ENCODE data around the gene ARSB. TPM values are rescaled to one million over a fixed set of nuclear protein-coding genes. Genes with fewer than 3 reads are reported as not detected.
A peak's percentile ranks its signal among the peaks of the same experiment; 100 is the strongest.

ARSB gene
- total RNA-seq, 2 experiments from 2014 or later: 9.2 TPM

- Histone ChIP-seq H2AFZ (ENCODE audit: low read length) (peak overlapping the region; percentile 36; the same call in 1 of the 2 replicates), H3K9me3 (ENCODE audit: low read length) (no peaks in the 10 kb centered on the region), H3K9me2 (ENCODE audit: insufficient read depth, low read length) (no peaks in the 10 kb centered on the region), H3K4me2 (ENCODE audit: low read length) (peak overlapping the region; percentile 27; the same call in 1 of the 2 replicates), H4K20me1 (ENCODE audit: insufficient read depth, low read length) (no peaks in the 10 kb centered on the region), H3K79me2 (ENCODE audit: insufficient read depth, low read depth, low read length) (no peaks in the 10 kb centered on the region), H3K4me3 (ENCODE audit: low read depth, low read length, poor library complexity, severe bottlenecking) (no peak overlapping the region), H3K27ac (ENCODE audit: low read depth, low read length, poor library complexity, severe bottlenecking) (no peak overlapping the region), H3K36me3 (ENCODE audit: insufficient read depth, low read length) (no peaks in the 10 kb centered on the region; the same call in 1 of the 2 replicates), H3K4me1 (ENCODE audit: insufficient read depth, low read length, poor library complexity, severe bottlenecking) (peaks cover 30% of the 10 kb centered on the region)
- BruUV-seq (replicated peaks): no TSS peak
- ChIA-PET CTCF (ENCODE audit: unreplicated experiment) (no interaction called here), POLR2A (interaction anchor here (0.6 to 1.0 kb wide), 2 partner anchors 242 to 262 kb away, joined by 3 read pairs; no protein-coding TSS in a partner anchor)
- TF ChIP-seq CTCF (conservative IDR thresholded peaks at IDR 0.05; ENCODE audit: low read length) (no peak), EZH2phosphoT487 (IDR thresholded peaks at IDR 0.05; ENCODE audit: borderline replicate concordance, low read depth, low read length) (no peak)
- peak; percentile 40 for DNase-seq (ENCODE audit: low spot score)
- intact Hi-C loops (cut with micrococcal nuclease; ENCODE audit: unreplicated experiment): no loop called here
Observed at GRCh38 chr5:78907255-78907891, 77.7 kb downstream of the ARSB start.

GRCh38 chr5:78905084-78905938 is 79.8 kb downstream of the ARSB start:
- Histone ChIP-seq H3K4me3 (ENCODE audit: low read depth, low read length, poor library complexity, severe bottlenecking) (no peak overlapping the region), H3K4me2 (ENCODE audit: low read length) (peak overlapping the region; percentile 53), H3K79me2 (ENCODE audit: insufficient read depth, low read depth, low read length) (no peaks in the 10 kb centered on the region), H2AFZ (ENCODE audit: low read length) (peak overlapping the region; percentile 15; the same call in 1 of the 2 replicates), H3K9me3 (ENCODE audit: low read length) (no peaks in the 10 kb centered on the region), H3K27ac (ENCODE audit: low read depth, low read length, poor library complexity, severe bottlenecking) (no peak overlapping the region), H3K4me1 (ENCODE audit: insufficient read depth, low read length, poor library complexity, severe bottlenecking) (peaks cover 30% of the 10 kb centered on the region), H4K20me1 (ENCODE audit: insufficient read depth, low read length) (no peaks in the 10 kb centered on the region), H3K36me3 (ENCODE audit: insufficient read depth, low read length) (peaks cover under 1% of the 10 kb centered on the region; the same call in 1 of the 2 replicates), H3K9me2 (ENCODE audit: insufficient read depth, low read length) (no peaks in the 10 kb centered on the region)
- ChIA-PET CTCF (ENCODE audit: unreplicated experiment) (no interaction called here), POLR2A (interaction anchor here (0.6 to 0.9 kb wide), 5 partner anchors 10 to 755 kb away, joined by 3 to 5 read pairs (median 4); partner anchors contain the start of gene AP3B1)
- intact Hi-C loops (cut with micrococcal nuclease; ENCODE audit: unreplicated experiment): no loop called here
- TF ChIP-seq CTCF (conservative IDR thresholded peaks at IDR 0.05; ENCODE audit: low read length): no peak
- TF ChIP-seq EZH2phosphoT487 (IDR thresholded peaks at IDR 0.05; ENCODE audit: borderline replicate concordance, low read depth, low read length): no peak
- BruUV-seq (replicated peaks): no TSS peak
- peak; percentile 58 for DNase-seq (ENCODE audit: low spot score)

Data from OCI-LY7 (cell line).